NCI-H2029 treated with DMSO at 0.1 percent for 48 hours (cell line): ENCODE measurements around the gene HSPH1.
"Not testable (repeated sequence)": the region's sequence is repeated elsewhere in the genome, so short reads cannot be mapped to it uniquely, and the experiment has no call there.

Source experiments
- DNase-seq: peaks from one replicate; lab custom pipeline; 2025; lab: John Stamatoyannopoulos, UW

Gene HSPH1

GRCh38 chr13:31177813-31178495 lies 16.2 kb upstream of the HSPH1 start:
- DNase-seq, result not testable (repeated sequence)

DNA sequence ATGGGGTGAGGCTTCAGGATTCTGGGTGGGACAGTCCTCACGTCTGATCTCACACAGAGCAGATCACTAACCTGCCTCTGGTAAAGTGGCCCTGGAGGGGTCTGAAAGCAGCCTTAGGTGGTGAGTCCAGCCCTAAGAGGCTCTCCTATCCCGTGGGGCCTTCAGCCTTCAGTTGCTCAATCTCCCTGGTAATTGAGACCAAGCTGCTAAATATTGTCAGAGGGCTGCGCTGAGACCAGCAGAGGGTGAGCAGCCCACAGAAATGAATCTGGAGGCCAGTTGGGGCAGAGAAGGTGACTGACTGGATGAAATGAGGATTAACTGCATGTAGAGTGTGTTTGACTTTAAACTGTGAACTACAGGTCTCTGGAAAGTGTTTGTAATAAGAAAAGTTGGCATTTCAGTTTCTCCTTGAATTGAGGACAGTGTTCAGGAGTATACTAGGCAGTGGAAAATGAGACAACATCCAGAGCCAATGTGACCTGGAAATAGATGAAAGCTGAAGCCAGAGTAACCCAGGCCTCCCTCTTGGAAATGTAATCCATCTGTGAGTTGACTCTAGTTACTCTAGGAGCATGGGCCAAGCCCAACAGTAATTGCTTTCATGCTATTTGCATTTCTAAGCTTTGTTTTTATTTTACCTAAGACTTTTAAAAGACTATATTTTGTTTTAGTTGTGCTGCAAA lies 14.3 kb upstream of the HSPH1 start:
- no peak for DNase-seq

- DNase-seq, result no peak
Measured at GRCh38 chr13:31174018-31174417, 12.3 kb upstream of the HSPH1 start.

DNA sequence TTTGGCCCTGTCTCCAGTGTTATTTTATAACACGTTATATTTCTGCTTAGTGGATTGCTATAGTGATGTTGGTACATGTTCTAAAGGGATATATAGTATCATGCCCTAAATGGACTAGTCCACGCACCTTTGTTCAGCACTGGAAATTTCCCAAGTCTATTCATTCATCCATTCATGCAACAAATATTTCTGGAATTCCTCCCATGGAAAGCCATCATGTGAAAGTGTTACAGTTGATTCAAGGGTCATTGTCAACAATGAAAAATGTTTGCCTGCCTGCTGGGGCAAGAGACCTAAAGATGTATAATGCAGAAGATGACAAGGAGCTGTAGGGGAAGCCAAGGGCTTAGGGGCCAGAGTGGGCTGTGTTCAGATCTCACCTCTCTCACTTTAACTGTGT lies 10.8 kb upstream of the HSPH1 start:
- no peak for DNase-seq

GRCh38 chr13:31172001-31172400 lies 10.3 kb upstream of the HSPH1 start:
- DNase-seq, result no peak

DNA sequence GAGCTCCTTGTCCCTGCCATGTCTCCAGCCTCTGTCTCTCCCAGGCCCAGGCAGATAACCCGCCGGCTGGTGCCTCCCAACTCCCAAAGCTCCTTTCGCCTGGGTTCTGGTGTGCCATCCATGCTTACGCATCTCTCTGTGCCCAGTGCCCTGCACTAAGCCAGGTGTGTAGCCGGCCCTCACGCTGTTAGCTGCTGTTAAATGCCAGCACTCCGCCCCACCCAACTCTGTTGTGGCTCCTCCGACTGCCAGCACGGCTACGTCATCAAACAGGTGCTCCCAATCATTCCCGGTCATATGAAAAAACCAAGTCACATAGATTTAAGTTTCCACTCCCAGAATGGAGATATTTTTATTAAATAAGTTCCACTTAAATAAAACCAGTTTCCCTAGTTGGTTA lies 7.0 kb upstream of the HSPH1 start:
- no peak for DNase-seq

DNA sequence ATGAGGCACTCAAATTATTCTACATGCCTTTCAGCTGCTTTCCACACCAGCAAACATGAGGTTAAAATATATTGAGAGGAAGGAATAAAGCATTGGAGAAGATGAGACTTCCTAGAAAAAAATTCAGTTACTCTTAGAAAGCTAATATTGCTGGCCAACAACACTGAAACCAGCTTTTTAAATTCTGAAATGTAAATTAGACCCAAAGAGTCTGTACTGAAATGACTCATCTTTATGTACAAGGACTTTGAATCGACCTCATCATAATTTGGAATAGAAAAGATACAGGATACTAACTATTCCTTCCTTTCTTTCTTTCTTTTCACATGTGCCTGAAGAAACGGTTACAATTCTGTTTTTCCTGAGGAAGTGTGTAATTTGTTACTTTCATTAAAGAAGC lies 6.5 kb upstream of the HSPH1 start:
- no peak for DNase-seq

DNA sequence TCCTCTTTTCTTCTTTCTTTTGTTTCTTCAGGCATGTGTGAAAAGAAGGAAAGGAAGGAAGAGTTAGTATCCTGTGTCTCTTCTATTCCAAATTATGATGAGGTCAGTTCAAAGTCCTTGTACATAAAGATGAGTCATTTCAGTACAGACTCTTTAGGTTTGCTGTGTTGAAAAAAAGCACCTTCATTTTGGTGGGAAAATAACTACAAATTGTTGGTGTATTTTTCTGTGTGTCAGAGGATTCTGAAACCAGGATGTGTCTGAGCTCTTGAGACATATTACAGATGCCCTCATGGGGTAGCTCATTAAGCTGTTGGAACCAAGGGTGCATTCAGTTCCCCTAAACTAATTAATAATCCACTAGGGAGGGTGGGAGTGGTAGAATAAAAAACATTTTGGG lies 5.8 kb upstream of the HSPH1 start:
- no peak for DNase-seq

- no peak for DNase-seq
Measured at GRCh38 chr13:31166591-31166990, 4.9 kb upstream of the HSPH1 start.

DNA sequence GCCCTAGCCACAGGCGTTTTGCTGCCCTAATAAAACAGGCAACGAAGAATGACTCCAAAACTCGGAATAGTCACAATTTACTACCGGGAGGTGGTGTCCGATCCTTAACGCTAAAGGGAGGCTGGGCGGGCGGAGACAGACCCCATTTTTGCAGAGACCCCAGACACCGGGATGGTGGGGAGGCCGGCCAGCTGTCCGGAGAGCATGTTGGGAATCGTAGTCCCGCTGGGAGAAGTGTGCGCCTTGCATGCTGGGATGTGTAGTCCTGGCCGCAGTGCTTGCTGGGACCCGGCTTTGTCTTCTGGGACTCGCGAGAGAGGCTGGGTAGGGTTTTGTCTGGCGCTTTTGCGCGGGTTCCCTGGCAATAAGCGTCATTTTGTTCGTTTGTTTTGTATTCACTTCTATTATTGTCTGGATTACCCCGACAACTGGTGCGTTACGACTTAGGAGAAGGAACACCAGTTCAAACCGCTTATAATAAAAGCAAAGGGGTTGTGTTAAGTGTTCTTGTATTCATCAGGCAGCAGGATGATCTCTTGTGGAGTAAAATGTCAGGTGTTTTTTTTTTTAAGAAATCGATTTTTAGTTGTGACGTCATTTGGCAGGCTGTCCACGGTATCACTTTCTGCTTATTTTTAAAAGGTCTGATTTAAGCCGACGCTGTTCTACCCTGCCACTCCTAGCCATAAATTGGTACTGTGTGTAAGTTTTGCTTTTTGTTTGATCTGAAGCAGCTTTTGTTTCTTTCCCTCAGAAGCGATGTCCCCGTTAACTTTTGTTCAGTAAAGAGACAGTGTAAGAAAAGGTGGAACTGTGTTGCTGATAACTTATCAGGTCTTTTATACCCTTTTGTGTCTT lies 676 bp upstream of the HSPH1 start:
- peak; percentile 82 for DNase-seq

DNA sequence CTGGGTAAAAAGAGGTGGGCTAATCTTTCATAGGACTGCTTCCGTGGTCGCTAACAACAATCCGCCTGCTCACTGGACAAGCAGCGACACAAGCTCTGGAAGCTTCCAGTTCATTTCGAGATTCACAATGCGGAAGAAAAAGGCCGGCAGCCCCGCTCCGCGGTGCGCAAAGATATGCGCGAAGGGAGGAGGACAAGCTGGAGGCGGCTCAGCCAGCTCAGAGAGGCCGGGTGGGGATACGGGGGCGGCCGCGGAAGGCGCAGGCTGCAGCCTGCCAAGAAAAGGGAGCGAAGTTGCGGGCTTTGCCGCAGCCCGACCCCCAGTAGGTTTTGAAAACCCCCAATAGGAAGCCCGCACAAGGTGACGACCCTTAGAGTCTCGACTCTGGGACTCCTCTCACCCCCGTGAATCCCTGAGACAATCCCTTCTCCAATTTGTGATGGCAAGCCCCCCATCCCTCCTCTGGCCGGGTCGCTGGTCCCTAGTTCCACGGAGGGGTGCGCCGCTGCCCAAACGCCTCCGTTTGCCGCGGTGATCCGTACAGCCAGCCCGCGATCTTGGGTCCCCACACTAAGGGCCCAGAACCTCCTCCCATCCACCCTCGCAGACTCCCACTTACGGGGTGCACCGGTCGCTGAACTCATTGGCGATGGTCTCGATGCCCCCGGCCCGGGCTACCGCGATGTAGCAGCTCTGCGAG lies 697 bp downstream of the HSPH1 start:
- no peak for DNase-seq

- no peak for DNase-seq
Measured at GRCh38 chr13:31159306-31159705, 2.4 kb downstream of the HSPH1 start.

DNA sequence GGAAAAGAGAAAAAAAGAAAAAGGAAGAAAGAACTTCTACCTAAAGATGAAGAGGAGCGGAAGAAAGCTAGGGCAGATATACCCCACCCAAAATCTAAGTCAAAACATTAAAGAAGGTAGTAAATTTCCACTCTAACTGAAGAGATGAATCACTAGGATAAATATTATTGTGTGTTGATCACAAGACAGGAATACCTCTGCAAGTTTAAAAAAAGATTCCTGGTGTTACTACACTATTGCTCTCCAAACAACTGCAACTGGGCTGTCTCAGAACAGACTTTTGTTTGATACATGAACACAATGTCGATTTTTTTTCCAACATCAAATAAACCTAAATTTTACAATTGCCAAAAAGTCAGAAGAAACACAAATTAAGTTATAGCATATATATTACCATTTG lies 6.8 kb downstream of the HSPH1 start:
- DNase-seq, result no peak

DNA sequence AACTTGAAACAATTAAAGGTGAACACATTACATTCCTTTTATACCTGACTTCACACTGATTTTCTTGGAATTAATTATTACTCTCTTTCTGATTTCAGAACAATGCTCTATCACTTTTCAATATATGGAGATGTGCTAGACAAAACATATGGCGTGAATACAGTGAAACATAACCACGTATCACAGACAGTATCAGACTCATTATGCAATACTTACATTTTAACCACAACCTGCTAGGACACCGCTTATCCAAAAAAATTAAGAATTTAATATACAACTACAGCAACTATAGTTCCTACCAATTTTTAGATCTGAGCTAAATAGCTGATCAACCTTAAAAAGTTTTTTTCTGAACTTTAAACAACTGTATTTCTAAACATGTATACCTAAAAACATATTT lies 9.9 kb downstream of the HSPH1 start:
- DNase-seq, result no peak

DNA sequence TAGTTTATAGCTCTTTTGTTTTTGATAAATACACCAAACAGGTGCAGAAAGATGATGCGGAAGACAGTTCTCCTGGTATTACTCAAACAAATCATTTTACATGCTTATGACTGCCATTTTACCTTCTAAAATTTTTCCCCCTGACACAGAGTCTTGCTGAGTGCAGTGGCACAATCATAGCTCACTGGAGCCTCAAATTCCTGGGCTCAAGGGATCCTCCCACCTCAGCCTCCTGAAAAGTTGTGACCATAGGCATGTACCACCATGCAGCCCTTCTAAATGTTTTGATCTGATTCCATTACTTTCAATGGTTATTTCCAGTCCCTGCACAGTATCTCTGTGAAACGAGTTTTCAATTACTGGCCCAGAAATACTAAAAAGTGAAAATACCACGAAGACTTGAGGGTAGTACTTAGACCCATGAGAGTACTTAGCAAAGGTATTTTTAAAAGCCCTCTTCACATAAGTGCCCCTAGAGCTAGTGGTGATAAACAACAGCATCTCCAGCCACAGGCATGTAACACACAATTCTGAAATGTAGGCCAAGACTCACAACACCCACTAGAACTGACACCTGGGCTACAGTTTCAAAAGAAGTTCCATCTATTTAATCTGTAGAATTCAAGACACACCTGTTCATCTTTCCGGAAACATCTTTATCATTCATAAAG lies 11.3 kb downstream of the HSPH1 start:
- peak; percentile 2 for DNase-seq

GRCh38 chr13:31149604-31150003 lies 12.1 kb downstream of the HSPH1 start:
- DNase-seq, result no peak

DNA sequence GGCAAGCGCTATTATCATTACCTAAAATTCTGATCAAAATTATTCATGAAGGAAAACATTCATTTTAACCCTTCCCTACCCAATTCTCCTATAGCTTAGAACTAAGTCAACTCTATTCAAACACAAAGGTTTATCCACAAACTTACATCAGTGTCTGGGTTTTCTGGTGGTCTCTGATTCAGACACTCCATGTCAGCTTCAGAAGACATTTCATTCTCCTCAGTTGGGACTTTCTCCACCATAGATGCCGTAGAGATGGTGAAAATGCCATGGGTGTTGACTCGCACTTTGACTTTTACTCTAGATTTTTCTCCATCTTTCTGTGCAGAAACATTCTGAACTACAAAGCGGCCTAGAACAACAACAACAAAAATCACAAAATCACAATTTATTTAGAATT lies 16.3 kb downstream of the HSPH1 start:
- DNase-seq, result no peak

DNA sequence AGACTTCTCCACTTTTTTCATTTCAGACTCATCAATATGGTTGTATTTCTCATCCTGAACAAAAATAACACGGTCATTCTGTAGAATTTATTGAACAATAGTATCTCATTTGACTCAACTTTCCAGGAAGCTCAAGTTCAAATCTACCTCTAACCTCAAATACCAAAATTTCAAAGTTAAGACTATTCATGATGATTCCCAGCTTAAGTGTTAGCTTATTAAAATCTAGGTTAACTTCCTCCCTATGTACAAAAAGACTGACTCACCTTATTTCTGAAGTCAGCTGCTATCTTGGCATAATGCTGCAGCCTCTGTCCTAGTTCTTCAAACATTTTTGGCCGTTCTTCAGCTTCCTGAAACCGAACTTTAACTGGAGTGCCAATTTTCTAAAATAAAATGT lies 23.2 kb downstream of the HSPH1 start:
- DNase-seq, result no peak

DNA sequence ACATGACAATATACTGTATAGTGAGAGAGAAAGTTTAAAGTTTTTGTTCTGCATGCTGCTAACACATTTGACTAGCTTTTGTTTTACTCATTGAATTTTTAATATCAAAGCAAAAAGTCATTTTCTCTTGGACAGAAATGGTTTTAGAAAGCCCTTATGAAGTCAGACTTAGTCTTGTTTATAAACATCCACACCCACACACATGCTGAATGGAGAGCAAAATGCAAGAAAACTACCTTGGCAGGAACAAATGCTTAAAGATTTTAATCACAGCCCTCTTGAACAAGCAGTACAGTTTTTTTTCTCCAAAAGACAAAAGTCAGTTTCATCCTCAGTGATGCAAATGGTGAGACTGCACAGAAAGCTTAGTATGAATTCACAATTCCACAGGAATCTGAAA lies 25.0 kb downstream of the HSPH1 start:
- no peak for DNase-seq

DNA sequence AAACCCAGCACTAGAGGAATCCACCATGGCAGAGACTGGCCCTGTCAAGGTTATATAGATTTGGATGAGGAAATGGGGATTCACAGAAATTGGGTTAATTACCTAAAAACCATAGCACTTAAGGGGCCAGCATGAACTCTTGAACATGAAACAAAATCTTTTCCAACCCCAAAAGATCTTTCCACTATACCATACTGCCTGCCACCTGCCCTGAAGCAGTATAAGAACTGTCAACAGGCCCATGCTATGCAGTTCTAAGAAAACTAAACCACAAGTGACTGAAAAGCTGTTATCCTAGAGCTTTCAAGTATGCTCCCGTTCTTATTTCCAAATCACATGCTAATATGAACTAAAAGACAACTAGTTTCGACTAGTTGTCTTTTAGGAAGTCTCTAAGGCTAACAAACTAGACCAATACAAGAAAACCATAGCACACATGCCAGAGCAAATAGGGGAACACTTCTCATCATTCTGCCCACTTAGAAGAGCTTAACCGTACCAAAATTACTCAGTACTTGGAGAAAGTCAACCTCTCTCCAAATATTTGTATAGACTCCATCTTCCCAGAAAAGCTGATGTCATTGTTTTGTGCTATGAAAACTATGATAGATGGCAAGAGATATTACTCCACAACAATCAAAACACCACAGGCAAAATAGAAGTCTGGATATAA lies 27.5 kb downstream of the HSPH1 start:
- no peak for DNase-seq

DNA sequence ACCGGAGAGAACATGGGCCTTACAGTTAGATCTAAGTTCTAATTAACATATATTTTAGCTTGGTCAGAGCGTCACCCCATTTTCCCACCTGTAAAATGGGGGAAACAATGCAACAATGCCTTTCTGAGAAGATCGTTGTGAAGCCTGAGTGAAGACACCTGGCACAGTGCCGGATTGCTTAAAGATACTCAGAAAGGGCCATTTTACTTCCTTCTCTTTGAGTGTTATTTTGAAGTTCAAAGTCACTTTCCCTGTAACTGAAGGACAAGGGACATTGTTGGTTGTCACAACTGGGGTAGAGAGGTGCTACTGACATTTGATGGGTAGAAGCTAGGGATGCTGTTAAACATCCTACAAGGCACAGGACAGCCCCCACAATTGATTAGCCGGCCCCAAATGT lies 28.1 kb downstream of the HSPH1 start:
- no peak for DNase-seq
